ENCODE measurements around the gene CORT. TPM values are rescaled to one million over a fixed set of nuclear protein-coding genes. Genes with fewer than 3 reads are reported as not detected.

Gene CORT
- total RNA-seq, 1 donor: 0.36 TPM

DNA sequence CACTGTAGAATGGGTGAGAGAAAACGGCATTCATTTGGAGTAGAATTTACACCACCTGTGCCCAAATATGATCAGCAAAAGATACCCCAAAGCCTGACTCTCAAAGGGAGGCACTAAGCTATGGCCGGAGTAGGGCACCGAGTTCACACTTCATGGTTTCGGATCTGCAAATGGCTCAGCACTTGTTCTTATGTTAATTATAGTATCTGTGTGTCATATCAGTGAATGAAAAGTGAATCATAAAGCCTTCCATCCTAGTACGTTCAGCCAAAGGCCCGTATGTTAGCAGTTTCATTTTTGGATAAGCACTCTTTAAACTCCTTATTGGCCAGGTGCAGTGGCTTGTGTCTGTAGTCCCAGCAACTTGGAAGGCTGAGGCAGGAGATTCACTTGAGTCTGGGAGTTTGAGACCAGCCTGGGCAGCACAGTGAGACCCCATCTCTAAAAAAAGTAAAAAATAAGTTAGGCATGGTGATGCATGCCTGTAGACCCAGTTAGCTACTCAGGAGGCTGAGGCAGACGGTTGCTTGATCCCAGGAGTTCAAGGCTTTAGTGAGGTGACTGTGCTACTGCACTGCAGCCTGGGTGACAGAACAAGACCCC, 4.9 kb upstream of the CORT start:
- Histone ChIP-seq H3K27ac (ENCODE audit: low read depth, low read length) (no peak overlapping the region), H3K4me2 (ENCODE audit: insufficient read depth, low read length) (peak overlapping the region; percentile 16), H3K9me3 (ENCODE audit: low read depth, low read length) (no peaks in the 10 kb centered on the region), H3K27me3 (ENCODE audit: insufficient read depth, low read length) (no peaks in the 10 kb centered on the region), H3K4me3 (ENCODE audit: insufficient read depth, low read length) (no peak overlapping the region), H4K20me1 (ENCODE audit: insufficient read depth, low read length) (no peaks in the 10 kb centered on the region), H3K36me3 (ENCODE audit: insufficient read depth, low read length) (peaks cover 5% of the 10 kb centered on the region), H3K4me1 (ENCODE audit: insufficient read depth, low read length) (no peaks in the 10 kb centered on the region), H3K79me2 (ENCODE audit: insufficient read depth, low read length) (no peaks in the 10 kb centered on the region), H2AFZ (ENCODE audit: low read length) (peak overlapping the region; percentile 53)
- no peak for DNase-seq (ENCODE audit: insufficient read length, low spot score, missing footprints)
- TF ChIP-seq, protein P1, sequence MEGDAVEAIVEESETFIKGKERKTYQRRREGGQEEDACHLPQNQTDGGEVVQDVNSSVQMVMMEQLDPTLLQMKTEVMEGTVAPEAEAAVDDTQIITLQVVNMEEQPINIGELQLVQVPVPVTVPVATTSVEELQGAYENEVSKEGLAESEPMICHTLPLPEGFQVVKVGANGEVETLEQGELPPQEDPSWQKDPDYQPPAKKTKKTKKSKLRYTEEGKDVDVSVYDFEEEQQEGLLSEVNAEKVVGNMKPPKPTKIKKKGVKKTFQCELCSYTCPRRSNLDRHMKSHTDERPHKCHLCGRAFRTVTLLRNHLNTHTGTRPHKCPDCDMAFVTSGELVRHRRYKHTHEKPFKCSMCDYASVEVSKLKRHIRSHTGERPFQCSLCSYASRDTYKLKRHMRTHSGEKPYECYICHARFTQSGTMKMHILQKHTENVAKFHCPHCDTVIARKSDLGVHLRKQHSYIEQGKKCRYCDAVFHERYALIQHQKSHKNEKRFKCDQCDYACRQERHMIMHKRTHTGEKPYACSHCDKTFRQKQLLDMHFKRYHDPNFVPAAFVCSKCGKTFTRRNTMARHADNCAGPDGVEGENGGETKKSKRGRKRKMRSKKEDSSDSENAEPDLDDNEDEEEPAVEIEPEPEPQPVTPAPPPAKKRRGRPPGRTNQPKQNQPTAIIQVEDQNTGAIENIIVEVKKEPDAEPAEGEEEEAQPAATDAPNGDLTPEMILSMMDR (IDR thresholded peaks at IDR 0.05; ENCODE audit: extremely low read depth, low read depth, low read length): no peak

DNA sequence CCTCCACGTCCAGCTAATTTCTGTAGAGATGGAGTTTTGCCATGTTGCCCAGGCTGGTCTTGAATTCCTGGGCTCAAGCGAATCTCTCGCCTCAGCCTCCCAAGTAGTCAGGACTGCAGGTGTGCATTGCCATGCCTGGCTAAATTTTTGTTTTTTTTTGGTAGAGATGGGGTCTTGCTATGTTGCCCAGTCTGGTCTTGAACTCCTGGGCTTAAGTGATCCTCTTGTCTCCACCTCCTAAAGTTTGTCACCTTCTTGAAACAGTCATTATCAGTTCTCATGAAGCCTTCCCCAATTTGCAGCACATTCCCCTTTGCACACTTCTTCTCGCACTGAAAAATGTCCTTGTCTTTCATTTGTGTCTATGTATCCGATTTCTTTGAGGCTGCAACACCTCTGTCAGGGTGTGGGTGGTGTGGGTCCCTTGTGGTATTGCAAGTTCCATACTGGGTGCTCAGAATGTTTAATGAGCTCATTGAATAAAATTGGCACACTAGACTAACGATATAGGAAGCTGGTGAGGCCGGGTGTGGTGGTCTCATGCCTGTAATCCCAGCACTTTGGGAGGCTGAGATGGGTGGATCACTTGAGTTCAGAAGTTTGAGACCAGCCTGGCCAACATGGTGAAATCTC, 2.9 kb upstream of the CORT start:
- H3K27me3 ChIP-seq (ENCODE audit: insufficient read depth, low read length): no peaks in the 10 kb centered on the region
- peaks cover 11% of the 10 kb centered on the region for H3K4me1 ChIP-seq (ENCODE audit: insufficient read depth, low read length)
- no peaks in the 10 kb centered on the region for H3K79me2 ChIP-seq (ENCODE audit: insufficient read depth, low read length)
- H3K36me3 ChIP-seq (ENCODE audit: insufficient read depth, low read length): peaks cover 5% of the 10 kb centered on the region
- H2AFZ ChIP-seq (ENCODE audit: low read length): no peak overlapping the region
- no peak for DNase-seq (ENCODE audit: insufficient read length, low spot score, missing footprints)
- no peak overlapping the region for H3K27ac ChIP-seq (ENCODE audit: low read depth, low read length)
- no peak overlapping the region for H3K4me2 ChIP-seq (ENCODE audit: insufficient read depth, low read length)
- H3K9me3 ChIP-seq (ENCODE audit: low read depth, low read length): no peaks in the 10 kb centered on the region
- no peak overlapping the region for H3K4me3 ChIP-seq (ENCODE audit: insufficient read depth, low read length)
- TF ChIP-seq, protein P1 (IDR thresholded peaks at IDR 0.05; ENCODE audit: extremely low read depth, low read depth, low read length): no peak
- H4K20me1 ChIP-seq (ENCODE audit: insufficient read depth, low read length): no peaks in the 10 kb centered on the region

DNA sequence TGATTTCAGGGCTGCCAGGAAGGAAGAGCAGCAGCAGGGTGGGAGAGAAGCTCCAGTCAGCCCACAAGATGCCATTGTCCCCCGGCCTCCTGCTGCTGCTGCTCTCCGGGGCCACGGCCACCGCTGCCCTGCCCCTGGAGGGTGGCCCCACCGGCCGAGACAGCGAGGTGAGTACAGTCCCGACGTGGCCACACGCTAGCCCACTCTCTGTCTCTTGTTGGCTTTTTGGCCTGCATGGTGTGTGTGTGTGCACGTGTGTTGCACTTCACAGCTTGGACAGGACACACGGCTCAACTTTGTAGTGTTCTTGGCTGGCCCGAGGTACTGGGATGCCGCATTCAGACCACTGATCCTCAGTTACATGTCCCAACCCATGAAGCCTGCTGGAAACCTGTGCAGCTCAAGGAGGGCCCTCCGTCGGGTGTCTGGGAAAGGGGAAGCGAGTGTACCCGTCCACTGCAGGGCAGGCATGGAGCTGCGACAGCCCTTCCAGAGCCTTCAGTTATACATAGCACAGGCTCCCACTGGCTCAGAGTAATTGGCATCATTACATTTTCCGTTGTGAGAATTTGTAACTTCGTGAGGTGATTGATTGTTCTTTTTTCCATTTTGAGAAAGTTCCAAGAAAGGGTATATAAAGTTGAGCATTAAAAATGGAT, 454 bp downstream of the CORT start:
- no peaks in the 10 kb centered on the region for H3K36me3 ChIP-seq (ENCODE audit: insufficient read depth, low read length)
- H3K4me2 ChIP-seq (ENCODE audit: insufficient read depth, low read length): no peak overlapping the region
- no peaks in the 10 kb centered on the region for H3K9me3 ChIP-seq (ENCODE audit: low read depth, low read length)
- no peak overlapping the region for H3K4me3 ChIP-seq (ENCODE audit: insufficient read depth, low read length)
- no peaks in the 10 kb centered on the region for H3K27me3 ChIP-seq (ENCODE audit: insufficient read depth, low read length)
- no peak overlapping the region for H3K27ac ChIP-seq (ENCODE audit: low read depth, low read length)
- no peak overlapping the region for H2AFZ ChIP-seq (ENCODE audit: low read length)
- no peaks in the 10 kb centered on the region for H3K79me2 ChIP-seq (ENCODE audit: insufficient read depth, low read length)
- TF ChIP-seq, protein P1 (IDR thresholded peaks at IDR 0.05; ENCODE audit: extremely low read depth, low read depth, low read length): no peak
- peaks cover 11% of the 10 kb centered on the region for H3K4me1 ChIP-seq (ENCODE audit: insufficient read depth, low read length)
- H4K20me1 ChIP-seq (ENCODE audit: insufficient read depth, low read length): no peaks in the 10 kb centered on the region
- DNase-seq (ENCODE audit: insufficient read length, low spot score, missing footprints): peak; percentile 76

DNA sequence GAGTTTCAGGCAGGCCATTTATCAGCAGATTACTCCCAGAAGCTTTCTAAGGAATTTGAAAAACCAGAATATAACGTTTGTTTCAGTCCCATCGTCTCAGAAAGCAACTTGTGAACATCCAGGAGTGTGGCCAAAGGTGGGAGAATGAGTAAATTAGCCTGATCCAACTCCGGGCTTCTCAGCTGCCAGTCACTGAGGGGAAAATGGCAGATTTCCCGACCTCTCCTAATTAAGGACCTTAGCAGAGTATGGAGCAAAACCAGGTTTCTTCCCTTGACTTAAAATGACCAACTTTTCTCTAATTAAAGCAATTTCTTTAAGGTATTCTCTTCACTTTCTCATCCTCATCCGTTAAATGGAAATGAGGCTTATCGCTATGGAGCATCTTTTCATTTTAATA, 1.0 kb downstream of the CORT start:
- H3K4me3 ChIP-seq (ENCODE audit: insufficient read depth, low read length): peak overlapping the region; percentile 67

More for the DNA sequence above, 1.0 kb downstream of the CORT start:
- Histone ChIP-seq H4K20me1 (ENCODE audit: insufficient read depth, low read length) (no peaks in the 10 kb centered on the region), H3K27ac (ENCODE audit: low read depth, low read length) (peak overlapping the region; percentile 37), H3K9me3 (ENCODE audit: low read depth, low read length) (no peaks in the 10 kb centered on the region), H3K36me3 (ENCODE audit: insufficient read depth, low read length) (no peaks in the 10 kb centered on the region), H3K4me2 (ENCODE audit: insufficient read depth, low read length) (peak overlapping the region; percentile 87), H2AFZ (ENCODE audit: low read length) (no peak overlapping the region), H3K27me3 (ENCODE audit: insufficient read depth, low read length) (no peaks in the 10 kb centered on the region), H3K4me1 (ENCODE audit: insufficient read depth, low read length) (peaks cover 11% of the 10 kb centered on the region), H3K79me2 (ENCODE audit: insufficient read depth, low read length) (no peaks in the 10 kb centered on the region)
- no peak for DNase-seq (ENCODE audit: insufficient read length, low spot score, missing footprints)
- TF ChIP-seq, protein P1 (IDR thresholded peaks at IDR 0.05; ENCODE audit: extremely low read depth, low read depth, low read length): no peak

Measured in osteoblast (primary cell).